ENCODE measurements around the gene MAPK9.
A peak's percentile ranks its signal among the peaks of the same experiment; 100 is the strongest.

The MAPK9 gene

GRCh38 chr5:180296771-180297170 is 4.9 kb upstream of the MAPK9 start:
- DNase-seq (ENCODE audit: low read depth in 2 of 3, low spot score in 2 of 3), result no peak

- no peak for DNase-seq (ENCODE audit: low read depth in 2 of 3, low spot score in 2 of 3)
These were observed 3.2 kb upstream of the MAPK9 start for GRCh38 chr5:180294913-180295555.

- DNase-seq (ENCODE audit: low read depth in 2 of 3, low spot score in 2 of 3), result no peak
These were observed 2.5 kb upstream of the MAPK9 start for GRCh38 chr5:180294411-180294810.

GRCh38 chr5:180291234-180291940 is 496 bp downstream of the MAPK9 start:
- DNase-seq (ENCODE audit: low read depth in 2 of 3, low spot score in 2 of 3), result peak in 1 of 3 experiments; percentile 15

- DNase-seq (ENCODE audit: low read depth in 2 of 3, low spot score in 2 of 3), result no peak
These were observed 1.2 kb downstream of the MAPK9 start for GRCh38 chr5:180290568-180291233.

GRCh38 chr5:180289966-180290365 is 1.9 kb downstream of the MAPK9 start:
- no peak for DNase-seq (ENCODE audit: low read depth in 2 of 3, low spot score in 2 of 3)

GRCh38 chr5:180289433-180289832 is 2.5 kb downstream of the MAPK9 start:
- no peak for DNase-seq (ENCODE audit: low read depth in 2 of 3, low spot score in 2 of 3)

GRCh38 chr5:180287868-180288267 is 4.0 kb downstream of the MAPK9 start:
- DNase-seq (ENCODE audit: low read depth in 2 of 3, low spot score in 2 of 3), result no peak

- DNase-seq (ENCODE audit: low read depth in 2 of 3, low spot score in 2 of 3), result no peak
These were observed 4.5 kb downstream of the MAPK9 start for GRCh38 chr5:180287404-180287803.

- DNase-seq (ENCODE audit: low read depth in 2 of 3, low spot score in 2 of 3), result no peak
These were observed 7.7 kb downstream of the MAPK9 start for GRCh38 chr5:180284149-180284548.

- no peak for DNase-seq (ENCODE audit: low read depth in 2 of 3, low spot score in 2 of 3)
These were observed 8.8 kb downstream of the MAPK9 start for GRCh38 chr5:180283026-180283615.

GRCh38 chr5:180282281-180282680 is 9.6 kb downstream of the MAPK9 start:
- DNase-seq (ENCODE audit: low read depth in 2 of 3, low spot score in 2 of 3), result no peak

- no peak for DNase-seq (ENCODE audit: low read depth in 2 of 3, low spot score in 2 of 3)
These were observed 10.2 kb downstream of the MAPK9 start for GRCh38 chr5:180281706-180282105.

GRCh38 chr5:180274695-180275094 is 17.2 kb downstream of the MAPK9 start:
- no peak for DNase-seq (ENCODE audit: low read depth in 2 of 3, low spot score in 2 of 3)

GRCh38 chr5:180271221-180271620 is 20.7 kb downstream of the MAPK9 start:
- DNase-seq (ENCODE audit: low read depth in 2 of 3, low spot score in 2 of 3), result no peak

GRCh38 chr5:180259260-180259611 is 32.6 kb downstream of the MAPK9 start:
- no peak for DNase-seq (ENCODE audit: low read depth in 2 of 3, low spot score in 2 of 3)

GRCh38 chr5:180253036-180253824 is 38.7 kb downstream of the MAPK9 start:
- DNase-seq (ENCODE audit: low read depth in 2 of 3, low spot score in 2 of 3), result no peak

- DNase-seq (ENCODE audit: low read depth in 2 of 3, low spot score in 2 of 3), result no peak
These were observed 40.0 kb downstream of the MAPK9 start for GRCh38 chr5:180251887-180252286.

- DNase-seq (ENCODE audit: low read depth in 2 of 3, low spot score in 2 of 3), result no peak
These were observed 40.7 kb downstream of the MAPK9 start for GRCh38 chr5:180251141-180251540.

GRCh38 chr5:180250329-180250728 is 41.6 kb downstream of the MAPK9 start:
- DNase-seq (ENCODE audit: low read depth in 2 of 3, low spot score in 2 of 3), result no peak

GRCh38 chr5:180241600-180241999 is 50.3 kb downstream of the MAPK9 start:
- no peak for DNase-seq (ENCODE audit: low read depth in 2 of 3, low spot score in 2 of 3)

All from activated CD8-positive, alpha-beta memory T cell treated with anti-CD3 and anti-CD28 coated beads for 48 hours (primary cell).